GM18507 (cell line): ENCODE data around the gene PKD1L1.

Source experiments
- DNase-seq: peaks from one replicate; pipeline ENCODE4 v3.0.0; 2011; ENCODE audit warnings: low read depth; ENCODE audit not compliant: insufficient read length; ENCODE audit errors: extremely low spot score
- FAIRE-seq: peaks from 2 replicates; lab custom pipeline; 2011; peaks lifted over from hg19 to GRCh38; lab: Jason Lieb, UNC

Gene PKD1L1

GRCh38 chr7:47839381-47839780 lies 108.9 kb downstream of the PKD1L1 start:
- DNase-seq (no peak), FAIRE-seq (no peak)

GRCh38 chr7:47837826-47838225 lies 110.4 kb downstream of the PKD1L1 start:
- FAIRE-seq: no peak
- no peak for DNase-seq

GRCh38 chr7:47836503-47837202 lies 111.6 kb downstream of the PKD1L1 start:
- FAIRE-seq (no peak), DNase-seq (no peak)

GRCh38 chr7:47836080-47836479 lies 112.2 kb downstream of the PKD1L1 start:
- FAIRE-seq: no peak

GRCh38 chr7:47833211-47833610 lies 115.1 kb downstream of the PKD1L1 start:
- DNase-seq (no peak), FAIRE-seq (no peak)

More at GRCh38 chr7:47836080-47836479, 112.2 kb downstream of the PKD1L1 start:
- DNase-seq: no peak

- DNase-seq (no peak), FAIRE-seq (no peak)
These were observed 116.1 kb downstream of the PKD1L1 start for GRCh38 chr7:47832105-47832715.

- DNase-seq (no peak), FAIRE-seq (no peak)
These were observed 118.3 kb downstream of the PKD1L1 start for GRCh38 chr7:47830015-47830414.

- DNase-seq (no peak), FAIRE-seq (no peak)
These were observed 120.4 kb downstream of the PKD1L1 start for GRCh38 chr7:47827871-47828270.

- DNase-seq (no peak), FAIRE-seq (no peak)
These were observed 120.9 kb downstream of the PKD1L1 start for GRCh38 chr7:47827351-47827756.

- DNase-seq (no peak), FAIRE-seq (no peak)
These were observed 121.5 kb downstream of the PKD1L1 start for GRCh38 chr7:47826754-47827153.

- DNase-seq (no peak), FAIRE-seq (no peak)
These were observed 128.7 kb downstream of the PKD1L1 start for GRCh38 chr7:47819607-47819920.

GRCh38 chr7:47818796-47819606 lies 129.3 kb downstream of the PKD1L1 start:
- peak; percentile 87 for FAIRE-seq
- DNase-seq: no peak

GRCh38 chr7:47817917-47818316 lies 130.3 kb downstream of the PKD1L1 start:
- no peak for DNase-seq
- FAIRE-seq: no peak

GRCh38 chr7:47816647-47817046 lies 131.6 kb downstream of the PKD1L1 start:
- FAIRE-seq: no peak
- no peak for DNase-seq

GRCh38 chr7:47815867-47816266 lies 132.4 kb downstream of the PKD1L1 start:
- DNase-seq (no peak), FAIRE-seq (no peak)

GRCh38 chr7:47814905-47815613 lies 133.2 kb downstream of the PKD1L1 start:
- no peak for FAIRE-seq
- no peak for DNase-seq

GRCh38 chr7:47813620-47814260 lies 134.5 kb downstream of the PKD1L1 start:
- FAIRE-seq: no peak
- DNase-seq: no peak

GRCh38 chr7:47812429-47813136 lies 135.7 kb downstream of the PKD1L1 start:
- DNase-seq: no peak
- no peak for FAIRE-seq
